ENCODE results near the gene SLC9B1. TPM values are rescaled to one million over a fixed set of nuclear protein-coding genes. Genes with fewer than 3 reads are reported as not detected.
"Not testable (repeated sequence)": the region's sequence is repeated elsewhere in the genome, so short reads cannot be mapped to it uniquely, and the experiment has no call there.

Gene SLC9B1
- total and polyA plus RNA-seq, 2 of the 8 experiments (the other 6 are each of a cell fraction or from before 2014, with no cell fraction given) = 0.08 to 0.19 TPM

DNA sequence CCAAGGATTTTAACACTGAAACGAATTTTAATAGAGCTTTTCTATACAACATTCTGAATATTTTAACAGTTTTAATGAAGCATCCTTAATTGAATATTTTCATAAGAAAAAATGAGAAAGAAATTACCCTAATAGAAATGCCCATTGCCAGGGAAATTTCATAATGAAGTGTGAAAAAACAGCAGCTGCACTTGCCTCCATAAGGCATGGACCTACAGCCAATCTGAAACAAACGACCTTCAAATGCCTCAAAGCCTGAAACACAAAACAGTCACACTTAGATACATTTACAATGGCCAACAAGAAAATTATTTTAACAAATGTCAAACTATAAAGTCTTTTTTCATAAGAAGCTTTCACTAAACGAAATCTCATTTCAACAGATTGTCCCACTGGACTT, 74.4 kb downstream of the SLC9B1 start (continued):
- TF ChIP-seq RNF2 (IDR thresholded peaks at IDR 0.05; ENCODE audit: borderline replicate concordance, low read depth, low read length, missing control alignments, poor library complexity, severe bottlenecking) (no peak), KDM1A (IDR thresholded peaks at IDR 0.05; ENCODE audit: borderline replicate concordance, low read length) (no peak), NANOG (IDR thresholded peaks at IDR 0.05; ENCODE audit: insufficient read depth, low read depth, low read length, poor library complexity, severe bottlenecking) (no peak), CTBP2 (IDR thresholded peaks at IDR 0.05; ENCODE audit: borderline replicate concordance, insufficient read depth, insufficient read length, low read length) (no peak)

DNA sequence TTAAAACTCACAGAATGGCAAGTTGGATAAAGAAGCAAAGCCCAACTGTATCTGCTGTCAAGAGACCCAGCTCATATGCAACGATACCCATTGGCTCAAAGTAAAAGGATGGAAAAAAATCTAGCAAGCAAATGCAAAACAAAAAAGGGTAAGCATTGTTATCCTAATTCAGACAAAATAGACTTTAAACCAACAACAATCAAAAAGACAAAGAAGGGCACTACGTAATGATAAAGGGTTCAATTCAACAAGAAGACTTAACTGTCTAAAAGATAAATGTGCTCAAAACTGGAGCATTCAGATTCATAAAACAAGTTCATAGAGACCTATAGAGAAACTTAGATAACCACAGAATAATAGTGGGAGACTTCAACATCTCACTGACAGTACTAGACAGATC, 81.4 kb downstream of the SLC9B1 start:
- H3K79me1 ChIP-seq (ENCODE audit: low read depth, low read length); H2BK120ac ChIP-seq (replicated peaks; ENCODE audit: low read depth, low read length); CTCF ChIA-PET (ENCODE audit: partially characterized antibody); H3K27me3 ChIP-seq (replicated peaks in 1 of 4; ENCODE audit: control insufficient read depth in 3 of 4, extremely low read depth in 1 of 4, insufficient read depth in 3 of 4, low read length in 3 of 4); H3K23me2 ChIP-seq (ENCODE audit: low read depth, low read length); H4K8ac ChIP-seq (ENCODE audit: extremely low read depth, insufficient read depth, low read length); H2AK5ac ChIP-seq (ENCODE audit: low read depth, low read length); FAIRE-seq; H3K4me2 ChIP-seq (ENCODE audit: insufficient read depth in 1 of 2, low read depth in 2 of 2, low read length in 2 of 2); H3K4me3 ChIP-seq (ENCODE audit: extremely low read depth in 1 of 4, insufficient read depth in 2 of 4, low read depth in 3 of 4, low read length in 4 of 4); H3K79me2 ChIP-seq (ENCODE audit: control insufficient read depth in 1 of 2, insufficient read depth in 2 of 2, low read length in 2 of 2); H3K4ac ChIP-seq (replicated peaks; ENCODE audit: insufficient read length, low read depth, low read length); H2BK12ac ChIP-seq (ENCODE audit: low read depth, low read length); H3K14ac ChIP-seq (ENCODE audit: insufficient read length); DNase-seq (ENCODE audit: low read depth in 1 of 2, low spot score in 2 of 2); H2BK5ac ChIP-seq (ENCODE audit: low read depth, low read length); H2BK15ac ChIP-seq (ENCODE audit: low read length); H4K20me1 ChIP-seq (replicated peaks in 1 of 2; ENCODE audit: control insufficient read depth in 1 of 2, insufficient read depth in 2 of 2, low read length in 2 of 2); H3K27ac ChIP-seq (ENCODE audit: low read depth, low read length); H3K9ac ChIP-seq (replicated peaks in 1 of 4; ENCODE audit: extremely low read depth in 1 of 4, low read depth in 3 of 4, low read length in 3 of 4); H3K4me1 ChIP-seq (replicated peaks in 1 of 4; ENCODE audit: control insufficient read depth in 3 of 4, insufficient read depth in 4 of 4, low read length in 3 of 4); H2BK20ac ChIP-seq (ENCODE audit: low read length); H3K56ac ChIP-seq (replicated peaks; ENCODE audit: insufficient read length, low read depth, low read length); H4K5ac ChIP-seq (ENCODE audit: insufficient read length, low read depth, low read length); H2AFZ ChIP-seq (ENCODE audit: low read length); H3K36me3 ChIP-seq (ENCODE audit: control insufficient read depth in 2 of 4, insufficient read depth in 4 of 4, low read length in 3 of 4); H3K18ac ChIP-seq (ENCODE audit: extremely low read depth, low read length); H3K9me3 ChIP-seq (ENCODE audit: insufficient read depth in 2 of 2, low read depth in 1 of 2, low read length in 1 of 2); H4K91ac ChIP-seq (replicated peaks; ENCODE audit: insufficient read length, low read length); H3K23ac ChIP-seq (ENCODE audit: insufficient read length); POLR2A ChIA-PET (ENCODE audit: partially characterized antibody): not testable (repeated sequence)
- 62% methylated on average over 2 of the region's 2 CpGs; no CpG with 5 or more reads in 1 of the 2 experiments for WGBS, 2 experiments (ENCODE audit: extremely low coverage in 1 of 2, insufficient coverage in 1 of 2, insufficient read length in 1 of 2, insufficient replicate concordance in 2 of 2, low coverage in 1 of 2, low lambda C conversion rate in 2 of 2, missing lambda C conversion rate in 1 of 2)

Measured in H1 (cell line).